HG03457 (cell line): Measurements from ENCODE around the gene CFLAR.

Experiments
- ATAC-seq: cut with Tn5 transposase; IDR thresholded peaks from one replicate; pipeline ENCODE4 v1.9.1; 2021; ENCODE audit warnings: moderate number of reproducible peaks; ENCODE audit not compliant: unreplicated experiment

Gene CFLAR

GRCh38 chr2:201205515-201205849, 89.5 kb downstream of the CFLAR start:
- ATAC-seq, result no peak

- ATAC-seq, result peak; percentile 62
These were observed 92.7 kb downstream of the CFLAR start for GRCh38 chr2:201208563-201209252.

DNA sequence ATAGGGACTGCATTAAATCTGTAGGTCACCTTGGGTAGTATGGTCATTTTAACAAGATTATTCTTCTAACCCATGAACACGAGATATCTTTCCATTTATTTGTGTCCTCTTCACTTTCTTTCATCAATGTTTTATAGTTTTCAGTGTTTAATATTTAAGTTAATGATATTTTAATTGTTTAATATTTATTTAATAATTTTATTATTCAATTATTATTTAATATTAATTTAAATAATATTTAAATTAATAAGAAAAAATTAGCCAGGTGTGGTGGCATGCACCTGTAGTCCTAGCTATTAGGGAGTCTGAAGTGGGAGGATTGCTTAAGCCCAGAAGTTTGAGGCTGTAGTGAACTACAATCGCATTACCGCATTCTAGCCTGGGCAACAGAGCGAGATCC, 100.0 kb downstream of the CFLAR start:
- no peak for ATAC-seq

- ATAC-seq, result no peak
These were observed 101.0 kb downstream of the CFLAR start for GRCh38 chr2:201216918-201217317.

- ATAC-seq, result no peak
These were observed 102.8 kb downstream of the CFLAR start for GRCh38 chr2:201218780-201219179.

DNA sequence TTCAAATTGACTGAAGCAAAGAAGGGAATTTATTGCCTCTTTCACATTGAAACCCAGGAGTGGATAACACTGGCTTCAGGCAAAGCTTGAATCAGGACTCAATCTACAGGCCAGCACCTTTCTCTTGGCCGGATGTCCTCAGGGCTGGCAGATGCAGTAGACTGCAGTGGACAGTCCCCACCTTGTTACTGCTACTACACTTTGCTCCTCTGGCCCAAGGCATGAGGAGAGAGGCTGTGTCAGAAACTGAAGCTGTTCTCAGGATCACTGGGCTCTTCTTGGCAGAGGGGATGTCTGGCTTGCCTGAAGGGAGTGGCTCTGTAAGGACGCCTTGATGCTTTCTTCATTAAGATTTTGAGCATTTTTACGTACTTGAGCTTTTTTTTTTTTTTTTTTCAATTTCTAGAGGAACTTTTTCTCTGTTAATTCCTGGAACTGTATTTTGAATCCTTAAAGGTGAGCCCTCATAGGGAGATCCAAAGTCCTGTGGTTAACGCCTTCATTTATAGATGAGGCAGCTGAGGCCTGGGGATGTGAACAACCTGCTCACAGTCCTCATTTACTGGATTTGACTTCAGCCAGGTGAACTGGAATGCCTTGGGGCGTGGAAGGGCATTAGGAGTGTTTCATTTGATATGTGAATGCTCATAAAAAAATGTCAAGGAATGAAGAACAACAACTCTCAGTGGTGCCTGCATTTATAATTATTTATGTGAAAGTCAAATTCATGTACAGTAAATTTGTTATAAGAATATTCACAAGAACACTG, 103.5 kb downstream of the CFLAR start:
- no peak for ATAC-seq

- no peak for ATAC-seq
These were observed 104.2 kb downstream of the CFLAR start for GRCh38 chr2:201220102-201220570.

DNA sequence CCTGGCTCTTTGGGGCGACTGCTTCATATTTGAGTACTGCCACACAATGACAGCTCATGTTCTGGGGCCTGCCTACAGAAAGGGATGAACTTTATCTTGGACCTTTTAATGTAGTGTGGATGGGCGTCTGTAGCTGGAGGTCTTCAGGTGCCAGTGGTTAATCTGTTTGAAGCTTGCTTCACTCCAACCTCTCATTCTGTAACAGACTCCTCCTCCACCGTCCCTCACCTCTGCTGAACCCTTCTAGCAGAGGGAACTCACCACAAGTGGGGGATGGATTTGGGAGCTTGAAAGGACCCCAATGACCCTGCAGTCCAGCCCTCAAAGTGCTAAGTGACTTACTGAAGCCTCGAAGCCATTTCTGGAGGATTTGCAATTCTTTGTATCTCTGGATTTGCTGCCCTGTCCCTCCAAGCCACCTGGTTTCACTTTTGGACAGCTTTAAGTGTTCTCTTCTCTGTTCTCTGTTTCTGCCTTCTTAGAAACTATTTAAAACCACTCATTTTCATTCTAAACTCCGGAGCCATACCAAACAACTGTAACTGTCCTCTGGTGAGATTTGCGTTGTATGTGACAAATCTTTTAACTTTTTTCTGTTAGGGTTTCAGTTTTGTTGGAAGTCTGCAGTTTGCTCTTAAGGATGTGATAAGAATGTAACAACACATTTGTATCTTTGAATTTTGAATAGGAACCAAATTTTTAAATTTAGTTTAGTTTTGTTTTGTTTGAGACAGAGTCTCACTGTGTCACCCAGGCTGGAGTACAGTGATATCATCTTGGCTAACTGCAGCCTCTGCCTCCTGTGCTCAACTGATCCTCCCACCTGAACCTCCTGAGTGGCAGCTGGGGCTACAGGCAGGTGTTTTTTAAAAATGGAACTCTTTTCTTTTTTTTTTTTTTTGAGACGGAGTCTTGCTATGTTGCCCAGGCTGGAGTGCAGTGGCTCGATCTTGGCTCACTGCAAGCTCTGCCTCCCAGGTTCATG, 107.4 kb downstream of the CFLAR start:
- peak; percentile 89 for ATAC-seq
